GM18868 (cell line): ENCODE data around the gene CDK14.

Experiments
- ATAC-seq: cut with Tn5 transposase; IDR thresholded peaks from one replicate; pipeline ENCODE4 v1.9.1; 2021; ENCODE audit warnings: mild to moderate bottlenecking, moderate library complexity; ENCODE audit not compliant: unreplicated experiment

Gene CDK14

DNA sequence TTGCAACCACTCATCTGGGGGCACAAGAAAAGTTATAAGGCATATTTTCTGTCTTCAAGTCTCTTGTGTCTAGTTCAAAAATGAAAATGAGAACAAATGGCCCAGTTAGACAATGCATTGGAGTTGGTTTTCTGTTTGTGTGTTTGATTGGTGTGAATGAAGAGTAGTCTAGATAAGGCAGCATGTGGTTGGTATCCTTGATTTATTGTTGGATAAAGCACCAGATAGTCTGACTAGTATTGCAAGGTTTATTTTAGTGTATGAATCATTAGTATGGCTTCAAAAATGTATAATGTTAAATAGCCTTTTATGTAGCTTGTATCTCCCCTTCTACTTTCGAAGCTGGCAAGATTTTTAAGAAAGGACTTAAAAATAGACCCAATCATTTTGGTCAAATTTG lies 237.3 kb downstream of the CDK14 start:
- no peak for ATAC-seq

DNA sequence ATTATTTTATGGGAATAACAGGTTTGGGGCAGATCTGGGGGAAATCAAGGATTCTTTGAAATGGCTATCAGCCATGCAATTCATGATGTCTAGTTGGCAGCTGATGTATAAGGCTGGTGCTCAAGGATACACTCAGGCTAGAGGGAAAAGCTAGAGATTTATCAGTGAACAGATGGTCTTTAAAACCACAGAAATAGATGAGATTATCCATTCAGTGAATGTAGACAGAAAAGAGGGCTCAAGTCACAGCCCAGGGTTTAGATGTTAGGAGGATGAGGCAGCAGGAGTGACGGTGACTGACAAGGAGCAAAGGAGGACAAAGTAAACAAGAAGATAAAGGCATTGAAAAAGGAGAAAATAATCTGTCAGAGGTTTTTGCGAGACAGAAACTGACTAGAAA lies 238.7 kb downstream of the CDK14 start:
- no peak for ATAC-seq

DNA sequence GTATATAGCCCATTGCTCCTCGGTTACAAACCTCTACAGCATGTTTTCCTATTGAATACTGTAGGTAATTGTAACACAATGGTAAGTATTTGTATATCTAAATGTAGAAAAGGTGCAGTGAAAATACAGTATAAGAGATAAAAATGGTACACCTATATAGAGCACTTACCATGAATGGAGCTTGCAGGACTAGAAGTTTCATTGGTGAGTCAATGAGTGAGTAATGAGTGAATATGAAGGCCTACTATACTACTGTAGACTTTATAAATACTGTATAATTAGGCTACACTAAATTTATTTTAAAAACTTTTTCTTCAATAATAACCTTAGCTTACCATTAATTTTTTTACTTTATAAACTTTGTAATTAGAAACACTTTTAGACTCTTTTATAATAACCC lies 239.7 kb downstream of the CDK14 start:
- no peak for ATAC-seq

DNA sequence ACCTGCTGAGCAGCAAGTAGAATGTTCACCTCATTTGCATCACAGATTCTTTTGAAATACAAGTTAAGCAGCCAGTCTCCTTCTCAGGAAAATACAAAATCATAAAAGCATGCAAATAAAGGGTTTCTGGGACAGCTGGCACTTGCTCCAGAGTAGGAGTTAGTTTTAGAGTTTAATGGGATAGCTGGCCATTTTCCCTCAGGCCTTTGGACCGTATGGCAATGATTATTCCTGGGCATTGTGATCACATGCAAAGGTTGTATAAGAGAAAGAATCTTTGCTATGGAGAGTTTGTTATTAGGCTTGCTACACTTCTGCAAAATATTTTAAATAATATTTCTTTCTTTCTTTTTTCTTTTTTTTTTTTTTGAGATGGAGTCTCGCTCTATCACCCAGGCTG lies 240.8 kb downstream of the CDK14 start:
- no peak for ATAC-seq

DNA sequence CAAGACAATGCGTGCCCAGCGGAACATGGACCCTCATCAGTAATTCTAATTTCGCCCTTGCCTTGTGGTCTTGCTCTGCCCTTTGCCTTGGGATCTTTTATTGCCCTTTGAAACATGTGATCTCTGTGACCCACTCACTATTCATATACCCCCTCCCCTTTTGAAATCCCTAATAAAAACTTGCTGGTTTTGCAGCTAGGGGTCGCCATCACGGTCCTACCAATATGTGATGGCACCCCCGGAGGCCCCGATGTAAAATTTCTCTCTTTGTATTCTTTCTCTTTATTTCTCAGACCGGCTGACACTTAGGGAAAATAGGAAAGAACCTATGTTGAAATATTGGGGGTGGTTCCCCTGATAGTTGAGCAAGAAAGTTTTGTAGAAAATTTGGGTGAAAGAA lies 242.7 kb downstream of the CDK14 start:
- no peak for ATAC-seq

DNA sequence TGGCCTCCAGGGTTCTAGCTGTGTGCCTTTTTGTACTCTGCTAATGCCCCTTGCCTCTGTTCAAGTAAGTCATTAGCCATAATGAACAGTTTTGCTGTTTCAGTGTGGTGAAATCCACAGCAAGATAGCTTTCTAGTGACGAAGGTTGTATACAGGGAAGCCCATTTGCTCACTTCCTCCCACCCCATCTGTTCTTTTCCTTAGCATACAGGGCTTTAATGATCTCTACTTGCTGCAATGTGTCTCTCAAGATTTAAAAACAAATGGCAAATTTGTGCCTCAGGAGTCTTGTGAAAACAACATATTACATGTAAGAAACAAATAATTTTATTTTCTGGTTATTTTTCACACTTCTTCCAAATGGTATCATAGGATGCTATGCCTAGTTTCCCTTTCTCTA lies 243.2 kb downstream of the CDK14 start:
- ATAC-seq, result no peak

DNA sequence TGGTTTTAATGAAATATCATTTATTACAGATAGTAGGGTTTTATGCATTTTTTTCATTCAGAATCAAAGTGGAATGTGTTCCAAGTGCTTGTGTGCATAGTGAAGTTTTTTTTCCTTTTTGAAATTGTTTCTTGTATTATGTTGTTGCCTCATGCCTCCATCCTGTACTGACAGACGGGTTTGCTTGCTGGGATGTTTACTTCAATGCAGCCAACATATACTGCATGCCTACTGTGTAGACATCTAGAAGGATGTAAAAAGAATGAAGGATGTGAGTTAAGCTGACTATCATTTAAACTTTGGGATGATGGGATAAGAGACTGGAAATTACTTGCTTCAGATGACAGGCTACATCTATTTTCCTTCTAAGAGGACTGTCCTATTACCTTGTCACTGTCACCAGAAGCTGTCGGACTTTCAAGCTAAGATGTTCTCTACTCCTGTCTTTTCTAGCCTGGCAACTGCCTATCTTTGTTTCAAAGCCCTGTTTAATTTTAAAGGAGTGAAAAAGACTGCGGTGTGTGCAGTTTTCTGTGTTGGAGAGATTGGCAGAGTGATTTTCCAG lies 243.7 kb downstream of the CDK14 start:
- ATAC-seq, result no peak

DNA sequence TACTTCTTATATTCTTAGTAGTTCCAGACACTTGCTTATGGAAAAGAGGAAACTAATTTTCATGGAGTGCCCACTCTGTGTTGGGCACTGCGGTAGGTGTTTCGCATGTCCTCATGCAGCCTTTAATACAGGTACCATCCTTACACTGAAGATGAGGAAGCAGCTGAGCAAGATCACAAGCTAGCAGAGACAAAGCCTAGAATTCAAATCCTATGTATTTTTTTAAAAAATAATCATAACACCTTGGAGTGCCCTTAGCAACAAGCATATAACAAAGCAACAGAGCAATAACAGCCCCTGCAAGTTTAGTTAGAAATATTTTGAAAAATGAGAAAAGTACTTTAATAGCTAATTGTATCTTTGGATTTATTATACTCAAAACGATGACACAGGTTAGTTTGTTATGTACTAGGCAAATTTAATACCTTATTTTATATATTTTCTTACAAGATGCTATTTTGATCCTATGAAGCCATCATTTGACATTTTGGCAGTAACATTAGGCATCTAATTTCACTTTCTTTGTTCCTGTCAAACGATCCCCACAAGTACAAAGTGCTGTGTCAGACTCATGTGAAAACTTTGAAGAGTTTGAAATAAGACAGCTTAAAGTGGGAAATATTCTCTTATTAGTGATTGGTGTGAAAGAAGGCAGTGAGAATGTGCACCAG lies 245.8 kb downstream of the CDK14 start:
- ATAC-seq, result peak; percentile 38

DNA sequence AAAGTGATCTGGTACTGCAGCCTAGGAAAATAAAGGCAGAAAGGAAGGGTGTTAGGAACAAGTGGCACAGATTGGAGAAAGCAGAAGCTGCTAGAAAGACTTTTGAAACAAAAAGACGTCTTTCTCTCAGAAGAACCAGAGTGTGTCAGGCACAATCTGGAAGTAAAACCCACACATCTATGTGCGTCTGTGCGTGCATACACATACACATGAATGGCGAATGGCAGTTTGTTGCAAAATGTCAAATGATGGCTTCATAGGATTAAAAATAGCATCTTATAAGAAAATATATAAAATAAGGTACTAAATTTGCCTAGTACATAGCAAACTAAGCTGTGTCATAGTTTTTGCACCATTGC lies 246.3 kb downstream of the CDK14 start:
- peak; percentile 69 for ATAC-seq

DNA sequence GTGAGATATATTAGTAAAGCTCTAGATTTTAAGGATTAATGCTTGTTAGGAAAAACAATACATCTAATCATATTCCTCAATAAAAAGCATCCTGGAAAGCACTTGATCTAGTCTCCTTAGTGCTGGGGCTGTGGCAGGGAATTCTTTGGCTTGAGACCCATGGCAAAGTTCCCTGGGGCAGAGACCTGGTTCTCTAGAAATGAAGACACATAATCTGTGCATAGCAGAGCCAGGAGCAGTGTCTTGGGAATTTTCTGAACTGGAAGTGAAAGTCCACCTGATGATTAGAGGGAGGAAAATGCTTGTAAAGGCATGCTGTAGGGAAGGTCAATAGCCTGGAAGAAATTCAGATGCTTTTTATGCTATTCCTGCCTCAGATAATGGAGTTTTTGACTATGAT lies 247.4 kb downstream of the CDK14 start:
- no peak for ATAC-seq

DNA sequence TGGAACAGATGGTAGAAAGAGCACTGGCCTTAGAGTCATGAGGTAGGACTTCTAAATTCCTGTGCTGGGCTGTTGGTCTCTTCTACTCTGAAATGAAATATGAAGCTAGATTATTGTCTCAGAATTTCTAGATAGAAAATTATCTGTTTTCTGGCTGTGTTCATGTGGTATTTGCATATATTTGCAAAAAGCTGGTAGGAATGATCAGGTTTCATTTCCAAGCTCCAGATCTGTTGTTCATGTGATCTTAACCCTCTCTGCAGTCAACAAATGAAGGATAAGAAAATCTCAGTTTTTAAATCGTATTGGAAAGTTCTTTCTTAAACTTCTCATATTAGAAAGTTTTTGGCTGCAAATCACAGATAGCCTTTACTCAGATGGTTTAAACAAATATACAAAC lies 248.3 kb downstream of the CDK14 start:
- ATAC-seq, result no peak

DNA sequence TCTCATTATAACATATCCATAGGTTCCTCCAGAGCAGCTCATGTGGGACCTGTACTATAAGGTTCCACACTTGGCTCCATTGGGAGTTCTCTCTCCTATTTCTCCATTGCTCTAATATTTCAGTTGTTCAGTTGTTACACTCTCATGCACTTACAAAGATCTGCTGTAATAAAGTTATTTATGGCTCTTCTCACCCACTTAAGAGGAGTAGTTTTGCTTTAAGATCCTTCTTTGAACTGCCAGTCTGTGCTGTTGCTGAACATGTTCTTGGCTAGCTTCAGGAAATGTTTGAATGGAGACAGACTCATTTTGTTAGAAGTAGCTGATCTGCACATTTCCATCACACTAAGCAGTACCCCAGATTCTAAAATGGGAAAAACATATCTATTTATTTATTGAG lies 250.1 kb downstream of the CDK14 start:
- no peak for ATAC-seq

DNA sequence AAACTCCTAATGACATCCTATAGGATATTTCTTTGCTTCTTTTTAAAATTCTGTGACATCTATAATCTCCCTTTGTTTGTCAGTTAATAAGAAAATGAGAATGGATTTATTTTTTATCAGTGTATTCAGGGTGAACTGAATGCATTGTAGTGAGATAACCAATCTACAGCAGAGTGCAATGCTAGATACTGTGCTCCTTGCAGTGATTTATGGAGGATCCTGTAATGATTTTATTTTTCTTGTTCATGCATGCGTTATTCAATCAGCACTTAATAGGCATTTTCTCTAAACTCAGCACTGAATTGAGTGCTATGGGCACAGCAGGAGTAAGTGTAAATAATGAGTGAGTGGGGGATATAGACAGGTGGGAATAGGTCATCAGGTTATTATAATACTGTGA lies 253.9 kb downstream of the CDK14 start:
- no peak for ATAC-seq

DNA sequence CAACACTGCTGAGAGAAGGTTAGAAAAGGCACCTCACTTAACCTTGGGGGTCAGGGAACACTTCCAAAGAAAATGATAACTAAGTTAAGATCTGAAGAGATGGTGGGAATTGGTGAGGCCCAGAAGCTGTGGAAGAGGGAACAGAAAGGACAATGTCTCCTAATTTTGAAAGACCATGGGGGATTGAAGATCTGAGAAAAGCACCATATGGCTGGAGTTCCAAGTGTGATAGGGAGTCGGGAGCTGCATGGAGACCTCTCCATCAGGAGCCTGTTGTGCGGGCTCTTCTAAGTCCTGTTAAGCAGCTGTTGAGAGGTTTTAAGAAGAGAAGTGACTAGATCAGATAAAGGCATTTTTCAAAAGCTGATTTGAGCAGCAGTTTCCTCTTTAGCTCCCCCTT lies 254.3 kb downstream of the CDK14 start:
- ATAC-seq, result no peak

DNA sequence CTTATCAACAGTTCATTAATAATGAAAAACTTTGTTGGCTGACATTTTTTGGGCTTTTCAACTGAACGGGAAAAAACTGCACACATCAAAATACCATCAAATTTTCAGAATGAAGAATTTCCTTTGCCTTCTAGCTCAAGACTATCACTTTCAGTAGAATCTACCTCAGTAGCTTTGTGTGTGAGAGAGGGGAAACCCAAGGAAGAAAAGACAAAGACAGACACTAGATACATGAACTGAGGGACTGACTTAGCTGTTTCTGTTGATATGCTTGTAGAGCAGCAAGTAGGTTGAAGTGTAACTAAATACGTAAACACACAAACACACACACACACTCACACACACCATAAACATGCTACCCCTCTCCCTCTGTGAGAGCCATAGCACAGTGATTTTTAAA lies 257.1 kb downstream of the CDK14 start:
- ATAC-seq, result peak; percentile 80

DNA sequence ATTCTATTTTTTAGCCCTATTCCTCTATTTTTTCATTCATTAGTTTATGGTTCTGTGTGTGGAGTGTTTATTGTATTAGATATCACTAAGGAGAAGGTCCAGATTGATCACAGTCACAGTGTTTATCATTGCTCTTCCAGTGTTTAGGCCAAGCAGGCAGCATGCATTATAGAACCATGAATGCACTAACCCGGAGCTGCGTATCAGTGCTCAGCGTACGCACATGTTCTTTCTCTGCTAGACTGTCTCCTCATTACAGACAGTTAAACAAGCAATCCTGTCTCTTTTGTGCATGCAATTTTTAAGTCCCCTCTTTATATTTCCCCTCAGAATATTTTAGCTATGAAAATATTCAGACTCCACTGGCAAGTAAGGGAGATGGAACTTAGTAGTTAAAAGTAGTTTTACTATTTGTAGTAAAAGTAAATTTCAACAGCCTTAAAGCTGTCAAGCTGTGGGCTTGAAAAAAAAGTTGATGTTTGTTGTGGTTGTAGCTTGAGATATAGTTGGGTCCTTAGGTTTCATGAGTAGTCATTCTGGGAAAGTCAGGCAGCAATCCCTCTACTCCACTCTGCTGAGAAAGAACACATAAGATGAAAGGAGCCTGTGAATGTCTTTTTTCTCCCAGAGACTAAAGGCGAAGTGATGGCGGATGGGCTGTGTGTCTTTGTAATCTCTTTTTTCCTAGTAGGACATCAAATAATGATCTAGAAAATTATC lies 260.4 kb downstream of the CDK14 start:
- peak; percentile 53 for ATAC-seq

DNA sequence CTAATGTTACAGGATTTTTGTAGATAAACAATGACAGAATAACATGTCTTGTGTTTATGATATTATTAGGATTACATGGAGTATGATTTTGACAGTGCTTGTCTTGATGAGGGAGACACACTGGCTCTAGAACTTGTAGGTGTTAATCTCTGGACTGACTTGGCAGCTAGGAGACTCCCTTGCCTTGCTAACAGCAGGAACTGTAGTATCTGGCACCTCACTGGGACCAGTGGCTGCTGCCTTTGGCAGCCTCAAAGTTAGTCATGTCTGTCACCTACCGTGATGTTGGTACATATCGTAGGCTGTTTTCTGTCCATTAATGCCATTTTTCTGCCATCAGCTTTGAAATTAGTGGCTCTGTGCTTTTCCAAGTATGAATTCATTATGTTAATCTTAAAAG lies 261.5 kb downstream of the CDK14 start:
- no peak for ATAC-seq

DNA sequence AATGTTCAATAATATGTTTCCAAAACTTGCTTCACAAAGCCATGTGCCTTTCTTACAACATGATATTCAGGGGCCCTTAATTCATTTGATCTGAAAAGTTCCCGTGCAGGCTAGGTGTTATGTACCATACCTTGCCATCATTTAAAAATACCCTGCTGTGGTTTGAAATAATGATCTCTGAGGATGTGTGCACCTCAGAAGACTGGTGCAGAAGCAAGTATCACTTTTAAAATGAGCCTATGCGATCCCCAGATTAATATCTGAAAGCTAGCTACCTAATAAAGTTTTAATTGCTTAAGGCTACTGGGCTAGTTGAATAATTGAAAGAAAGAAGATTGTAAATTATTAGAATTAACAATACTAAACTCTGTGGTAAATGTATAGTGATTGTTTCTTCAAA lies 262.4 kb downstream of the CDK14 start:
- peak; percentile 85 for ATAC-seq

DNA sequence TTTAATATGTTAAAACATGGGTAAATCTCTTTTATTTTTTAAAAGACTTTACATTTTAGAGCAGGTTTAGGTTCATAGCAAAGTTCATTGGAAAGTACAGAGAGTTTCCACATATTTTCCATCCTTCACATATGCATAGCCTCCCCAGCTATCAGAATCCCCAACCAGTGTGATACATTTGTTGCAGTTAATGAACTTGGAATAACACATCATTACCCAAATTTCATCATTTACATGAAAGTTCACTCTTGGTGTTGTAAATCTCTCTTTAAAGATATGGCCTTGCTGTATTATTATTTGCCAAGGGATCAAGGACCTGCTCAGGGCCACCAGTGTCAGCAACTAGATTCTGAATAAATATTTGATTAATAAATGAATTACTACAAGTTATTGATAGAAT lies 263.4 kb downstream of the CDK14 start:
- no peak for ATAC-seq

DNA sequence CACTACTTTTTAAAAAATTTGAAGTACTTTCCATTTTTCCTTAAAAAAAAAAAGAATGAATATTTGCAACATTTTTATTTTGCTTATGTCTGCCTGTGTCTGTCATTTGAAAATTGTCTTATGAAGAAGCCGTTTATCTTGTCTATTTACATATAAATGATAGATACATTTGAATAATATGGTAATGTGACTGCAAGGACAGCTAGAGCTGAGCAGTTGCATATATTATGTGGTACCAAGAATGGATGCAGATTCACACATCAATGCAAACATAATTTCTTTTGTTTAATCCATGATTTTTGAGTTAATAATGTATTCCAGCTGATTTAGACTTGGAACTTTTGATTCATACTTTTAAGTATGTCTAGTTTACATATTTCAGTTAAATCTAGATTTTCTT lies 268.0 kb downstream of the CDK14 start:
- no peak for ATAC-seq

DNA sequence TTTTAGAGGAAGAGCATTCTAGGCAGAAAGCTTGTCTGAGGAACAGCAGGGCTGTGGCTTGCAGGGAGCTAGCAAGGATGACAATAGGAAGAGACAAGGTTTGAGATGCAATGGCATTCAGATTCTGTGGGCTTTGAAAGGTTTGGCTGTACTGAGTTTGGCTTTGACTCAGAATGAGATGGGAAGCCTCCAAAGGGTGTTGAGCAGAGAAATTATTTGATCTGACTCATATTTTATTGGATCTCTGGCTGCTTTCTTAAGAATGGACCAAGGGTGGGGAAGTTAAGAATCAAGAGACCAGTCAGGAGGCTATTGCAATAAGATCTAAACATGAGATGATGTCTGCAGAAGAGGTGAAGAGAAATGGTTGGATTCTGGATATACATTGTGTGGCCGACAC lies 273.2 kb downstream of the CDK14 start:
- ATAC-seq, result no peak

DNA sequence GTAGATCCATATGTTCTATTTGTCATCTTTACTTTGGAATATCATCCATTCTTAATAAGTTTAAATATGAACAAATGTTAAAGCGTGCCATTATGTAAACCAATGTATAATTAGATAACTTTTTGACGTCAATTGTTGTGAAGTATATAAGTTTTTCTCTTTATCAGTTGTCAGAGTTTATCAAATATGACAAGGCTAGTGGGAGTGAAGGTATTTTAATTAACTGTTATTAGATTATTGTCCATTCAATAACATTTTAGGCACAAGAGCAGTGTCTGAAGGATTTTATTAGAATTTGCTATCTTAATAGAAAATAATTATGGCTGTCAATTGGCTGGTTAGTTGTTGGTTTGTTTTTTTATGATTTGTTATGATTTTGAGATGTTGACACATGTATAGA lies 280.6 kb downstream of the CDK14 start:
- no peak for ATAC-seq

DNA sequence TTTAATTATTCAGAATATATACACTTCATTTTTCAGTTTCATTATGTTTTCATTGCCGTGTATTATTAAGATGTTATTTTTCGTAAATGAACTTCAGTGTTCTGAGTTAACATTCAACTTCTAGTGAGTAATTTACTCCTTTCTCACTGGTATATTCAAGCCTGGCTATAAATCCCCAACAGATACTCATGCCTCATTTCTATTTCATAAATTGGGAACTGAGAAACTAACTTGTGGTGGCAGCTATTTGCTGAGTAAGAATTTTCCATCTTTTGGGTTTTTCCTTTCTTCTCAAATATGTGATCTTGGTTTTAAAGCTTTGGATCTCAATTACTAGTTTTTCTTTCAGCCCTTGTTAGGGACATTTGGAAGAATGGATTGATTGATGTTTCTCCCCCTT lies 281.1 kb downstream of the CDK14 start:
- peak; percentile 81 for ATAC-seq
